ENCODE data around the gene AP1G2. TPM values are rescaled to one million over a fixed set of nuclear protein-coding genes. Genes with fewer than 3 reads are reported as not detected.

AP1G2 gene
- total RNA-seq, 3 donors from 2014 or later, result 30.9 to 172 (median 149) TPM

DNA sequence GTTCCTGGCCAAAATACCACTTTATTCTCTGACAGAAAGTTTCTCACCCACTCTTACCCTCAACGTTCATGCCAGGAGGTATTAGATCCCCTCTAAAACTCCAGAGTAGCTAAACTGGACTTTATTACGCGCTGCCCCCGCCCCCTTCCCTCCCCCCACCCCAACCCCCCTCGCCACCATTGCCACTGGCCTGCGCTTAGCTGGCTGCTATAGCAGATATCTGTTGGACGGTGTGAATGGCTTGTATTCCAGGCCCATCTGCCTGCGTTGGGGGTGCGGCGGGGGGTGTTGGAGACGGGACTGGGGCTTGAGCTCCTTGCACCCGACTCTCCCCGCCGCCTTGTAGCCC, 12.1 kb downstream of the AP1G2 start:
- Histone ChIP-seq H3K27ac (peak overlapping the region; percentile 93), H3K4me3 (peak overlapping the region; percentile 75 to 97 (median 86)), H3K4me1 (no peaks in the 10 kb centered on the region), H3K27me3 (no peaks in the 10 kb centered on the region), H3K9me3 (no peaks in the 10 kb centered on the region), H3K36me3 (no peaks in the 10 kb centered on the region)
- intact Hi-C loops (cut with DNase I; ENCODE audit: low total_unique reads), result loop anchor here (10.0 kb wide), 1 partner anchor 251 kb away; the partner anchor contains the start of genes BCL2L2 and PPP1R3E
- TF ChIP-seq, protein P1, sequence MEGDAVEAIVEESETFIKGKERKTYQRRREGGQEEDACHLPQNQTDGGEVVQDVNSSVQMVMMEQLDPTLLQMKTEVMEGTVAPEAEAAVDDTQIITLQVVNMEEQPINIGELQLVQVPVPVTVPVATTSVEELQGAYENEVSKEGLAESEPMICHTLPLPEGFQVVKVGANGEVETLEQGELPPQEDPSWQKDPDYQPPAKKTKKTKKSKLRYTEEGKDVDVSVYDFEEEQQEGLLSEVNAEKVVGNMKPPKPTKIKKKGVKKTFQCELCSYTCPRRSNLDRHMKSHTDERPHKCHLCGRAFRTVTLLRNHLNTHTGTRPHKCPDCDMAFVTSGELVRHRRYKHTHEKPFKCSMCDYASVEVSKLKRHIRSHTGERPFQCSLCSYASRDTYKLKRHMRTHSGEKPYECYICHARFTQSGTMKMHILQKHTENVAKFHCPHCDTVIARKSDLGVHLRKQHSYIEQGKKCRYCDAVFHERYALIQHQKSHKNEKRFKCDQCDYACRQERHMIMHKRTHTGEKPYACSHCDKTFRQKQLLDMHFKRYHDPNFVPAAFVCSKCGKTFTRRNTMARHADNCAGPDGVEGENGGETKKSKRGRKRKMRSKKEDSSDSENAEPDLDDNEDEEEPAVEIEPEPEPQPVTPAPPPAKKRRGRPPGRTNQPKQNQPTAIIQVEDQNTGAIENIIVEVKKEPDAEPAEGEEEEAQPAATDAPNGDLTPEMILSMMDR (IDR thresholded peaks at IDR 0.05), result no peak
- no peak for TF ChIP-seq POLR2A (IDR thresholded peaks at IDR 0.05)
- TF ChIP-seq POLR2AphosphoS5 (IDR thresholded peaks at IDR 0.05), result no peak
- no peak for DNase-seq (ENCODE audit: low spot score in 2 of 2)

DNA sequence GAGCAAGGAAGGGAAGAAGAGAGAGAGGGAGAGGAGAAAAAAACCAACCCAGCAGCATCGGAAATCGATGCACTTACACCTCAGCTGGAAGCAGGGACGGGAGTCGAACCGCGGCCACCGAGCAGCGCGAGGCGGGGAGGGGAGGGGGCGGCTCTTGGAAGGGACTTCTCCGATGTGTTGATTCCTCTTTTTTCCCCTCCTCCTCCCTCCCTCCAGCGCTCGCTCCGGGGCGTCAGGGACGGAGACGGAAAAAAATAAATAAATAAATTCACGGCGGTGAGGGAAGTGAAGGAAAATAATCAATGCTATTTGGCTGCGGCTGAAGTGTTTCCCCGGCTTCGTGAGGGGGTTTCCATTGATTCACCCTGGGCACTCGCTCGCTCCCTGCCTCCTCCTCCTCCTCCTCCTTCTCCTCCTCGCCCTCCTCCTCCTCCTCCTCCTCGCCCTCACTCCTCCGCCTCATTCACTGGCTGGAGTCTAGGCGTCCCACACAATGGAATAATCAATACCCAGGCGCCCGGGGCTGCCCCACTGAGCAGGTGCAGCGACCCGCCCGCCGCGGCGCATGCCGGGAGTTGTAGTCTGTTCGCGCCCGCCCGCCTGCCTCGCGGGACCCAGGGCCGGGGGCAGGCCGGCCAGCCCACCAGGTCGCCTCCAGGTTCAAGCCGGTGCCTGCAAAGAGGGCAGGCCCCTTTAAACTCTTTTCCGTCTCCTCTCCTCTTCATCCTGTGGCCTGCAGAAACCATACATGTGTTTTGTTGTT, 16.1 kb downstream of the AP1G2 start, which contains the start of gene ZFHX2:
Gene ZFHX2 (minus strand): TSS at position 500 of the 763 bp plus-strand sequence. CDS start 16,440 bp downstream, outside the sequence.
- intact Hi-C loops (cut with DNase I; ENCODE audit: low total_unique reads), result loop anchor here (10.0 kb wide), 1 partner anchor 247 kb away; the partner anchor contains the start of genes BCL2L2 and PPP1R3E
- Histone ChIP-seq H3K27ac (peak within 1 kb of the TSS; percentile 48 to 52), H3K4me3 (peak within 1 kb of the TSS; percentile 47 to 72 (median 62)), H3K9me3 (no peaks in the 10 kb centered on the region), H3K4me1 (no peaks in the 10 kb centered on the region), H3K36me3 (no peaks in the 10 kb centered on the region), H3K27me3 (no peaks in the 10 kb centered on the region)
- no peak for TF ChIP-seq POLR2AphosphoS5 (IDR thresholded peaks at IDR 0.05)
- TF ChIP-seq, protein P1 (IDR thresholded peaks at IDR 0.05), result no peak
- no peak for DNase-seq (ENCODE audit: low spot score in 2 of 2)

DNA sequence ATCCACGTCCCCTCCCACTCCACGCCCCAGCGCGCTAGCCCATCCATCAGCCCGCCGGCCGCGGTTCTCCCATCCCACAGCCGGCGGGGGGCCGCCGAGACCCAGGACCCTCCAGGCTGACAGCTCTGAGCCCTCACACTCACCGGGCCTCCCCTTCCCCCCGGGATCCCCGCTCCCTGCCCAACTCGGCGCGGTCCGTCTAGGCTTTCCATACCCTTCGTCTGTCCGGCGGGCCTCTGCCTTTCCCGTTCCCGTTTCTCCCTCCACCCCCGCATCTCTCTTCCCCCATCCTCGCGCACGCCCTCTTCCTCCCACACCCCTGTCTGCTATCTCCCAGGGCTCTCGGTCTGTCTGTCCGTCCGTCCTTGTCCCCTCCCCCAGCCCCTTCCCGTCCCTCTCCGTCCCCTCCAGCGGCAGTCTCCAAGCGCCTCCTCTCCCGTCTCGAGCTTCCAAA, 16.8 kb downstream of the AP1G2 start:
- Histone ChIP-seq H3K9me3 (no peaks in the 10 kb centered on the region), H3K4me3 (peak overlapping the region; percentile 47 to 72 (median 62)), H3K27me3 (no peaks in the 10 kb centered on the region), H3K27ac (peak overlapping the region in 1 of 2 donors; percentile 48), H3K36me3 (no peaks in the 10 kb centered on the region), H3K4me1 (no peaks in the 10 kb centered on the region)
- no peak for DNase-seq (ENCODE audit: low spot score in 2 of 2)
- TF ChIP-seq, protein P1 (IDR thresholded peaks at IDR 0.05), result no peak
- TF ChIP-seq POLR2A (IDR thresholded peaks at IDR 0.05) (no peak), POLR2AphosphoS5 (IDR thresholded peaks at IDR 0.05) (no peak)
- intact Hi-C loops (cut with DNase I; ENCODE audit: low total_unique reads), result loop anchor here (10.0 kb wide), 1 partner anchor 246 kb away; the partner anchor contains the start of genes BCL2L2 and PPP1R3E

DNA sequence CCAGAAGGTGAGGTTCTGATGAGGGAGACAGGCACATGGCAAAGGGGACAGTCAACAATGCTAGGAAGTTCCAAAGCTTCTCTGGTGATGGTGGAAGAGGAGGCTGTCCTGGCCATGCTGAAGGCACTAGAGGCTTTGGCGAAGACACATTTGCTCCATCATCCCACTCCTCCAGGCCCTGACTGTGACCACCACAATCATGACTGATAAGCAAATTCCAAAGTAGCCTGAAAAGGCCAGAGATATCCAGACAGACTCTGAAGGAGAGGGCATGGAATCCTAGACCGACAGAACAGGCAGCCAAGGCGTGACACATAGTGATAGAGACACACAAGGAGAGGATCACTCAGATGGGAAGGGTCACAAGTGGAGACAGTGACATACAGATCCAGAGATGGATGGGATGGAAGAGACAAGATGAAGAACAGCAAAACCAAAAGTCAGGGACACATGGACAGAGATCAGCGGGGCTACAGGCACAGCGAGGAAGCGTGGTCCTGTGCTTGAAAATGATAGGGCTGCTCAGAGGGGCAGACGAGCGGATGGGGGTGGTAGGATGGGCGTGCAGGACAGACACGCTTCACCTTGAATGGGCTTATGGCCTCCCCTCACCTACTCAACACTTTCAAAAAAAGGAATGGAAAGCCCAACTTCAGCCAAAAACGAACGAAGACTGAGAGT, 17.3 kb downstream of the AP1G2 start:
- Histone ChIP-seq H3K27ac (no peak overlapping the region), H3K9me3 (no peaks in the 10 kb centered on the region)
- intact Hi-C loops (cut with DNase I; ENCODE audit: low total_unique reads), result loop anchor here (10.0 kb wide), 1 partner anchor 245 kb away; the partner anchor contains the start of genes BCL2L2 and PPP1R3E

More for the DNA sequence above, 17.3 kb downstream of the AP1G2 start:
- Histone ChIP-seq H3K36me3 (no peaks in the 10 kb centered on the region), H3K4me3 (peak overlapping the region; percentile 47 to 72 (median 62)), H3K27me3 (no peaks in the 10 kb centered on the region), H3K4me1 (no peaks in the 10 kb centered on the region)
- TF ChIP-seq POLR2AphosphoS5 (IDR thresholded peaks at IDR 0.05) (no peak), POLR2A (IDR thresholded peaks at IDR 0.05) (no peak)
- TF ChIP-seq, protein P1 (IDR thresholded peaks at IDR 0.05), result no peak
- no peak for DNase-seq (ENCODE audit: low spot score in 2 of 2)
